A172 (cell line): ENCODE results near the gene ZNF205. TPM values are rescaled to one million over a fixed set of nuclear protein-coding genes. Genes with fewer than 3 reads are reported as not detected.
"Not testable (repeated sequence)": the region's sequence is repeated elsewhere in the genome, so short reads cannot be mapped to it uniquely, and the experiment has no call there.

Source experiments
- DNase-seq: peaks from one replicate; pipeline ENCODE4 v3.0.0-alpha.2; 2015; ENCODE audit warnings: low spot score
- total RNA-seq: library from RNA; depleted of rRNA; stranded (reverse); fragments of >200 nt; shearing (Covaris generic); gene quantifications from 2 replicates; pipeline ENCODE4 v1.2.3, GENCODE V29; 2014

The ZNF205 gene
- total RNA-seq, 1 experiment from 2014 or later: 21.0 TPM

- DNase-seq: peak; percentile 67
These were observed 19.5 kb downstream of the ZNF205 start for GRCh38 chr16:3131755-3132377.

DNA sequence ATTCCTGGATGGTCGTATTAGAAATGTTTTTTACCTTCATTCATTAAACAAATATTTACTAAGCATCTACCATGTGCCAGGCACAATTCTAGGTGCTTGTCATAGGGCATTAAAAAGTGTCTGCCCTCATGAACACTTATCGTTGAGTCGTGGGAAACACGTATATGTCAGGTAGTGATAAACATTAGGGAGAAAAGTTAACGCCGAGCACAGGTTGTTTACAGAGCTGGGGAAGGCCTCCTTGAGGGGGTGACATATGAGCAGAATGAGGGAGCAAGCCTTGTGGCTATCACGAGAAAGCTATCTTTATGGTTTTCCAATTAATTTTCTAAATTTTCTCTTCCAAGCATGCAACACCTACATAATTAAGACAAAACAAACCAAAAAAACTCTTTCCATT is 21.5 kb downstream of the ZNF205 start:
- DNase-seq: no peak

GRCh38 chr16:3134338-3135125 is 22.1 kb downstream of the ZNF205 start, which contains the start of gene ZNF213:
Gene ZNF213 (plus strand): TSS chr16:3135029. CDS start chr16:3137281, 2,252 bp downstream.
- peak; percentile 98 for DNase-seq

DNA sequence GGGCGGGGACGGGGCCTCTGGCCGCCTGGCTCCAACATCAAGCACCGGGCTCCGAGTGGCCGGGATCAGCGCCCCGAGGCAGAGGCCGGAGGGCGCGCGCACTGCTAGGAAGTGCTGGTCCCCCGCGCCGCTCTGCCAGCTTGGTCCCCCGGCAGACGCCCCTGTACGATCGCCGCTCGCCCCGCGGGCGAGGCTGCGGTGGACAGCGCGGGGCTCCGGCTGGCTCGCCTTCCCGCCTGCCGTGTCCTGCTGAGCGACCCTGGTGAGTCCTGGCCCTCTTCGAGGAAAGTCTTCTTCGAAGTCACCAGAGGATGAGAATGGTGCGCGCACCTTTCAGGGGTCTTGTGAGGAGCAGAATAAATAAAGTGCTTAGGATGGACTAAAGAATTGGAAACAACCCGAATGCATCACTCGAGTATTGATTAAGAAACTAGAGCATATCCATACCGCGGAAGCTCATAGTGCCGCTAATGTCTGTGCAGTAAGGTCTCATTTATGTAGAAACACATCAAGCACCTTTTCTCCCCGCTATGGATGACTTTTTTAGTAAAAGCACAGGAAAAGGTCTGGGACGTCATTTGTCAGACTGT is 22.8 kb downstream of the ZNF205 start:
- DNase-seq: no peak

DNA sequence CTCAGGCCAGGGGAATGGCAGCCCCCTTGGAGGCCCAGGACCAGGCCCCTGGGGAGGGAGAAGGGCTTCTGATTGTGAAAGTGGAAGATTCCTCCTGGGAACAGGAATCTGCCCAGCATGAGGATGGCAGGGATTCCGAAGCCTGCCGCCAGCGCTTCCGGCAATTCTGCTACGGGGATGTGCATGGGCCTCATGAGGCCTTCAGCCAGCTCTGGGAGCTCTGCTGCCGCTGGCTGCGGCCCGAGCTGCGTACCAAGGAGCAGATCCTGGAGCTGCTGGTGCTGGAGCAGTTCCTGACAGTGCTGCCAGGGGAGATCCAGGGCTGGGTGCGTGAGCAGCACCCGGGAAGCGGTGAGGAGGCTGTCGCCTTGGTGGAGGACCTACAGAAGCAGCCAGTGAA is 24.9 kb downstream of the ZNF205 start:
- no peak for DNase-seq

GRCh38 chr16:3138342-3138741 is 26.0 kb downstream of the ZNF205 start:
- no peak for DNase-seq

GRCh38 chr16:3138823-3139426 is 26.5 kb downstream of the ZNF205 start:
- no peak for DNase-seq

DNA sequence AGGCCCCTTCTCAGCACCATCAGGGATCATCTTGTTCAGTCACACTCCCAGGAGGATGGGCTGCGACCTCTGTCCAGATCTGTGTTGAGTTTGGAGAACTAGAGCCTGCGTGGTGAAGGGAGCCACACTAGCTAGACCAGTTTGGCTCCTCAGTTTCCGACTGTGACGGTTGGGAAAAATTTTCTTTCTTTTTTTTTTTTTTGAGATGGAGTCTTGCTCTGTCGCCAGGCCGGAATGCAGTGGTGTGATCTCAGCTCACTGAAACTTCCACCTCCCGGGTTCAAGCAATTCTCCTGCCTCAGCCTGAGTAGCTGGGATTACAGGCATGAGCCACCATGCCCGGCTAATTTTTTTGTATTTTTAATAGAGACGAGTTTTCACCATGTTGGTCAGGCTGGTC is 27.2 kb downstream of the ZNF205 start:
- DNase-seq: not testable (repeated sequence)

- no peak for DNase-seq
These were observed 28.4 kb downstream of the ZNF205 start for GRCh38 chr16:3140603-3141427.

GRCh38 chr16:3141781-3142311 is 29.5 kb downstream of the ZNF205 start:
- DNase-seq: no peak

DNA sequence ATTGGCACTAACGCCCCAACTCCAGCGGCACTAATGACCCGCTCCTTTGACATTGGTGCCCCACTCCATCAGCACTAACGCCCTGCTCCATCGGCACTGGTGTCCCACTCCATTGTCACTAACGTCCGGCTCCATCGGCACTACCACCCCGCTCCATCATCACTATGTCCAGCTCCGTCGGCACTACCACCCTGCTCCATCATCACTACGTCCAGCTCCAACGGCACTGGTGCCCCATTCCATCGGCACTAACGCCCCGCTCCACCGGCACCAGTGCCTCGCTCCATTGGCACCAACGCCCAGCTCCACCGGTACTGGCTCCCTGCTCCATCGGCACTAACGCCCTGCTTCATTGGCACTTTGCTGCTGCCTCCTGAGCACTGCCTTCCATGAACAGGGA is 29.9 kb downstream of the ZNF205 start:
- no peak for DNase-seq

GRCh38 chr16:3142770-3143169 is 30.4 kb downstream of the ZNF205 start:
- DNase-seq: no peak

DNA sequence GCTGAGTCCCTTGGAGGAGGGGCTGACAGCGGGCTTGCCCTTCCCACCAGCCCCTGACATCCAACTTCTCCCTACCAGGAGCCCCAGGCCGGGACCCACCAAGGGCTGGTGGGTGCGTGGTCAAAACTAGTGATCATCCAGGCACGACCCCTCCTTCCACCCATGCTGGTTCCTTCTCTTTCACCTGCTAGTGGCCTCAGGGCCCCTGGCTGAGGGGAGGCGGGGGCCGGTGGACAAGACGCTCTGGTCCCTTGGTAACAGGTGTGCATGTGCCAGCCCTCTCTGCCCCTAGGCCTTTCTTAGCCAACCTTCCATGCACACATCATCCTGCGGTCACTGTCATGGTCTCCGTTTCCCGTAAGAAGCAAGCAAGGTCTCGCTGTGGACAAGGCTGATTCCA is 30.8 kb downstream of the ZNF205 start:
- DNase-seq: no peak

DNA sequence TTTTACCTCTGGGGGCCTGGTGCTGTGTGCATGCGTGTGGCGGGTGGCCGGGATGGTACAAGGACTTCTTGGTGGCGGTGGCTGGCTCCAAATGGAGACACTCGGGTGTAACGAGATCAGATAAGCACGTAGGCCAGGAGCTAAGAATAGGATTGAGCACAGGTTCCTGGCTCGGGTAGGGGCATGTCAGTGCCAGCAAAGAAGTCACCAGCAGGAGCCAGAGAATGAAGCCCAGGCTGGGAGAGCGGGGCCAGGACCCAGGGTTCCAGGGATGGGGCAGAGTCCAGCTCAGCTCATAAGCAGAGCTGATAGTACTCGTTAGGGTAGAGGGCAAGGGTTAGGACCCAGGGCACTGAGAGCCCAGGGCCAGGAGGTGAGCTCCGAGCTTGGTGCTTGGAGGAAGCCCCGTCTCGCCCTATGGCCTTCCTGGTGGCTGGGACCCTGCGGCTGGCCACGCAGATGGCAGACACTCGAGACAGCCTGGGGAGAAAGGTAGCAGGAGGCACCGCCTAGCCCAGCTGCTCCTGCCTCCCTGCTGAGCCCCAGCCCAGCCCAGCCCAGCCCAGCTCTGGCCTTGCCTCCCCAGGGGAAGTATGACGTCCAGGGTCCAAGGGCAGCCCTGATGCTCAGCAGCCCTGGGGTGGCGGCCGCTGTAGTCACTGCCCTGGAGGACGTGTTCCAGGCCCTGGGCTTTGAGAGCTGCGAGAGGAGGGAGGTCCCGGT is 31.4 kb downstream of the ZNF205 start:
- no peak for DNase-seq

DNA sequence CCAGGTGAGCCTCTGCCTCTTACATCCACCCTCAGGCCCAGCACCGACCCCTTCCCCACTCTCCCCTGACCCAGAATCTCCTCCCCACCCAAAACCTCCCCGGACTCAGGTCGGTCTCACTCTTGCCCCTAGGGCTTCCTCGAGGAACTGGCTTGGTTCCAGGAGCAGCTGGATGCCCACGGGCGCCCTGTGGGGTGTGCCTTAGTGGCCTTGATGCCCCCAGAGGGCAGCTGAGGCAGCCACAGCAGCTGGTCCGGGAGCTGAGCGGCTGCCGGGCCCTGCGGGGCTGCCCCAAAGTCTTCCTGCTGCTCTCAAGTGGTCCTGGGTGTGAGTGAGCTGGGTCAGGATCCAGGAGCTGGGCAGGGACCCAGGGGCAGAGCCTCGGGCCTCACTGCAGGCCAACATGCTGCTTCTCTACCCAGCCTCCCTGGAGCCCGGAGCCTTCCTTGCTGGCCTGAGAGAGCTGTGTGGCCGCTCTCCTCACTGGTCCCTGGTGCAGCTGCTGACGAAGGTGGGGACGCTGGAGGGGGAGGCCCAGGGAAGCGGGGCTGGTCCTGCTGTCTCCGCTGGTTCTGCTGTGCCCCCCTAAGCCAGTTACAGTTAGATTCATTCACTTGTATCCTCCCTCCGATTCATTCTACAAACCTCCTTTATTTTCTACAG is 32.1 kb downstream of the ZNF205 start:
- DNase-seq: no peak

GRCh38 chr16:3145151-3145550 is 32.8 kb downstream of the ZNF205 start:
- DNase-seq: no peak

- DNase-seq: no peak
These were observed 33.3 kb downstream of the ZNF205 start for GRCh38 chr16:3145660-3146059.

- DNase-seq: no peak
These were observed 34.8 kb downstream of the ZNF205 start for GRCh38 chr16:3147046-3147756.

DNA sequence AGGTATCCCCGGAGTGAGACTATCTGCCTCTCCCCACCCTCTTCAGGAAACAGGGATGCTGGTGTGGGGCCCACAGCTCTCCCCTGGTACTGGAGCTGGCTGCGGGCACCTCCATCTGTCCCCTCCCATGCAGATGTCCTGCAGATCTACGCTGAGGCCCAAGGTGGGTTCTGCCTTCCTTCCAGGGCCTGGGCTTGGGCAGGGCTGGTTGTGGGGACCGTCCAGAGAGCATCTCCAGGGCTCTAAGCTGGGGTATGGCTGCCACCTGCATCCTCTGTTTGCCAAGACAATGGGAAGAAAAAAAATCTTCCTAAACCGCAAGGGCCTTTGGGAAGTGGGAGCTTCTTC is 35.3 kb downstream of the ZNF205 start:
- no peak for DNase-seq
